SH-SY5Y (cell line): Measurements from ENCODE around the gene MIPEP.

Experiments used
- GATA2 ChIP-seq: IDR thresholded peaks from 2 replicates; pipeline ENCODE4 v1.6.1; 2011; ENCODE audit warnings: mild to moderate bottlenecking, low read depth, low read length
- GATA3 ChIP-seq: IDR thresholded peaks from 2 replicates; pipeline ENCODE4 v1.6.1; 2011; ENCODE audit warnings: low read depth, mild to moderate bottlenecking, low read length, moderate library complexity

Gene MIPEP

GRCh38 chr13:23888658-23889614, at the start of gene MIPEP:
Gene MIPEP (minus strand): TSS chr13:23889400. CDS start chr13:23889320, 80 bp downstream.
- TF ChIP-seq GATA2 (no peak), GATA3 (no peak)

- TF ChIP-seq GATA3 (no peak), GATA2 (no peak)
These were observed 45.3 kb upstream of the MIPEP start for GRCh38 chr13:23934520-23934919.

- TF ChIP-seq GATA2 (no peak), GATA3 (no peak)
These were observed 39.8 kb upstream of the MIPEP start for GRCh38 chr13:23928985-23929384.

DNA sequence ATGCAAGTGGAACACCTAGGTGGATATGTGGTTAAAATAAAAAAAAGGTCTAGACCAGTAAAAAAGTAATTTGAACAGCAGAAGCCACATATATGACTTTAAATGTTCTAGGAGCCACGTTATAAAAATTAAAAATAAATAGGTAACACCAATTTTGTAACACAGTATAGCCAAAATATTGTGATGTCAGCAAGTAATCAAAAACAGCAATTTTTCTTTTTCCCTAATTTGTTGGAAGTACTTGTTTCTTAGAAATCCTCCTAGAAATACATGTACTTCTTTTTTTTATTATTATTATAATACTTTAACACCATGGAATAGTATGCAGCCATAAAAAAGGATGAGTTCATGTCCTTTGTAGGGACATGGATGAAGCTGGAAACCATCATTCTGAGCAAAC, 33.8 kb upstream of the MIPEP start:
- TF ChIP-seq GATA2 (no peak), GATA3 (no peak)

GRCh38 chr13:23922005-23922932, 33.1 kb upstream of the MIPEP start:
- no peak for TF ChIP-seq GATA3
- no peak for TF ChIP-seq GATA2

- no peak for TF ChIP-seq GATA3
- TF ChIP-seq GATA2: no peak
These were observed 32.3 kb upstream of the MIPEP start for GRCh38 chr13:23921451-23921888.

GRCh38 chr13:23919006-23919405, 29.8 kb upstream of the MIPEP start:
- no peak for TF ChIP-seq GATA3
- TF ChIP-seq GATA2: no peak

DNA sequence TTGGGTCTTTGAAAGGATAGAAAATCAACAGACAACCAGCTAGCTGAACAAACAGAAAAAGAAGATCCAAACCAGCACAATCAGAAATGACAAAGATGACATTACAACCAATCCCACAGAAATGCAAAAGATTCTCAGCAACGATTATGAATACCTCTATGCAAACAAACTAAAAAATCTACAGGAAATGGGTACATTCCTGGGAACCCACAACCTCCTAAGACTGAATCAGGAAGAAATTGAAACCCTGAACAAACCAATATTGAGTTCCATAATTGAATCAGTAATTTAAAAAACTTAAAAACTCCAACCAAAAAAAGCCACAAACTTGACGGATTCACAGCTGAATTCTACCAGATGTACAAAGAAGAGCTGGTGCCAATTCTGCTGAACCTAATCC, 29.0 kb upstream of the MIPEP start:
- TF ChIP-seq GATA3: no peak
- TF ChIP-seq GATA2: no peak

DNA sequence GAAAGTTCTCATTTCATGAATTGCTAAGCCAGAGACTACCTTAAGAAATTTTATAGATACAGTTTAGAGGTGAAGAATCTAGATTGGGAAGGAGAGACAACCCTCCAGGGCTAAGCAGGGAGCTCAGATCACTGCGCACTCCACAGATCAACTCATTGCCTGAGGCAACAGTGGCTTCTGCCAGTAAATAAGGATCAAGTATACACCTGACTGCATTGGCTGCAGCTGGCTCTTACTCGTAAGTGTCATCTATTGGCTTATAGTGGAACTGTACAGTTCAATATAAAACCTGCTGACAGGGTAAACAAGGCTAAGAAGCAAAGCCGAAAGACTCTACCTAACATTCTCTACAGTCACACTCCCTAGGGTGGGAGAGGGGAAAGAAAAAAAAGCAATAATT, 26.1 kb upstream of the MIPEP start:
- no peak for TF ChIP-seq GATA2
- TF ChIP-seq GATA3: no peak

DNA sequence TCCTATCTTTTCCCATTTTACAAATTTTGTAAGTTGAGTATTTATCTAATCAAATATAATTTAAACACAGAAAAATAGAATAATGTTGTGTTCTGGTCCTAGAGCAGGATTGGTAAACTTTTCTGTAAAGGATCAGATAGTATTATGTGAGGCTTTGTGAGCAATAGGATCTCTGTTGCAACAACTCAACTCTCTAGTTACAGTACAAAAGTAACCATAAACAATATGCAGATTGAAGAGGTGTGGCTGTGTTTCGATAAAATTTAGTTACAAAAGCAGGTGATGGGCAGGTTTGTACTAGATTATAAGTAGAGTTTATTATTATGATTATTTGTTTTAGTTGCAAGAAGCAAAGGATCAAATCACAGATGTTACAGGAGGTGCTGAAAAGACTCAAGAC, 23.3 kb upstream of the MIPEP start:
- TF ChIP-seq GATA2 (no peak), GATA3 (no peak)

DNA sequence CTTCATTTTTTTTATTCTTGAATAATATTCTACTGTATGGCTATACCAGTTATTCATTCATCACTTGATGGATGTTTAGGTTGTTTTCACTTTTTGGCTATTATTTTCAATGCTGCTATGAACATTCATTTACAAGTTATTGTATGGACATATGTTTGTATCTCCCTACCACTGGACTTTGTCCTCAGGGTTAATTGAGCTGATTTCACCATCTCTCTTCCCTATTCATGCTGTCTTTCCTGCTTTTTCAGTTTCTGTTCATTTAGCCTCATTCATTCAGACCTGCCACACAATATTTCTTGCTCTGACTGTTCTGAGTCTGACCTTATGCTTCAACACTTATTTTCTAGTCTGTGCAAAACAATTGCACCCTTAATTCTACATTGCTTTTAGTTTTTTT, 20.4 kb upstream of the MIPEP start:
- no peak for TF ChIP-seq GATA3
- no peak for TF ChIP-seq GATA2

GRCh38 chr13:23905766-23906165, 16.6 kb upstream of the MIPEP start:
- TF ChIP-seq GATA2: no peak
- no peak for TF ChIP-seq GATA3

DNA sequence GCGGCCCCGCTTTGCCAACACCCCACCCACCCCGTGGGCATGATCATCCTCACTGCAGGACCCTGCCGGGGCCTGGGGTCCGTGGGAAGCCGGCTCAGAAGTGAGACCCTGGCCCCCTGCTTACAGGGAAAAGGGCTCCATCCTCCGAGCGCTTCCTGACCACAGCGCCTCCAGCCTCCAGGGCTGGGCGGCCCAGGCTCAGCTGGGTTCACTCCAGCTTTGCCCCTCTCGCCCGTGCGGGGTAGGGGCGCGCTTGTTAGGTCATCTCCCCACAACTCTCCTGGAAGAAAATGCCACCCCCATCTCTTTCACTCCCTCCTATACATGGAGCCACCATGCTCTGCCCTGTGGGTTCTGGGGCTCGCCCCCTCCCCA, 14.7 kb upstream of the MIPEP start:
- TF ChIP-seq GATA2 (no peak), GATA3 (no peak)

GRCh38 chr13:23902975-23903905, 14.0 kb upstream of the MIPEP start:
- TF ChIP-seq GATA3: no peak
- no peak for TF ChIP-seq GATA2

DNA sequence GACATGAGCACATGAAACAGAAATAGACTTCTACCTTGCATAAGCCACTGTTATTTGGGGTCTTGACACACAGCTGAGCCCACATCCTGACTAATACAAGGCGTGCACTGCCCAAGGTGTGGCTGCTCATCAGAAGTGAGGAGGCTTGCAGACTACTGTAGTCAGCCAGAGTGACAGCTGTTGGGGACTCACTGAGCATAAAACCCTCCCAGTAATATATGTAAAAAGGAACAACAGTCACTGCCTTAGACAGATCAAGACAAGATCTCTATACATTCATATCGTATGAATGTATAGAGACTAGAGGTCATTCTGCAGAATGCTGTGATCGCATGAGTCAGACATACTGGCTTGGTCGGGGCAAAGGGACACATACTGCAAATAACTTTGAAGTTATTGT, 12.2 kb upstream of the MIPEP start:
- no peak for TF ChIP-seq GATA2
- no peak for TF ChIP-seq GATA3

DNA sequence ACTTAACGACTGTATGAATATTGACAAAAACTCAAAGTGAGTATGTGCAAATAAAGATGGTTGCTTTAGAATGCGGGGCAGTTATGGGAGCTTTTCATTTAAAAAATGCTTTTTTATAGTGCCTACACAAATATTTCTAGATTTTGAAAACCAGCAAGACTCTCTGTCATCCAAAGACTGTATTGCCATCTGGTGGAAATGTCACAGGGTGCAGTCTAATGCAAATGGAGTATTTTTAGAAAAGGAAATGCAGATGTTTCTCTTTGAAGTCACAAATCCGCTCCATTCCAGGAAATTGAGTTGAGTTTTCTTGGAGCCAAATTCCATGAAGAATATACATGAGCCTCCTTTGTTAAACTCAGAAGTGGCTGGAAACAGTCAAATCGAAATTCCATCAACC, 10.4 kb upstream of the MIPEP start:
- no peak for TF ChIP-seq GATA3
- TF ChIP-seq GATA2: no peak
